HG03439 (cell line): ENCODE results near the gene NR2F6.

Experiments used
- ATAC-seq: cut with Tn5 transposase; IDR thresholded peaks from one replicate; pipeline ENCODE4 v1.9.1; 2021; ENCODE audit warnings: mild to moderate bottlenecking, moderate library complexity; ENCODE audit not compliant: unreplicated experiment

The NR2F6 gene

GRCh38 chr19:17240062-17240752 is 5.5 kb downstream of the NR2F6 start:
- ATAC-seq = no peak

GRCh38 chr19:17237747-17238706 is 7.7 kb downstream of the NR2F6 start:
- no peak for ATAC-seq

GRCh38 chr19:17236811-17237543 is 8.7 kb downstream of the NR2F6 start:
- ATAC-seq = no peak

- ATAC-seq = no peak
Observed at GRCh38 chr19:17235971-17236777, 9.5 kb downstream of the NR2F6 start.

GRCh38 chr19:17235300-17235970 is 10.3 kb downstream of the NR2F6 start:
- ATAC-seq = peak; percentile 60

- ATAC-seq = peak; percentile 54
Observed at GRCh38 chr19:17234911-17235299, 10.8 kb downstream of the NR2F6 start.

DNA sequence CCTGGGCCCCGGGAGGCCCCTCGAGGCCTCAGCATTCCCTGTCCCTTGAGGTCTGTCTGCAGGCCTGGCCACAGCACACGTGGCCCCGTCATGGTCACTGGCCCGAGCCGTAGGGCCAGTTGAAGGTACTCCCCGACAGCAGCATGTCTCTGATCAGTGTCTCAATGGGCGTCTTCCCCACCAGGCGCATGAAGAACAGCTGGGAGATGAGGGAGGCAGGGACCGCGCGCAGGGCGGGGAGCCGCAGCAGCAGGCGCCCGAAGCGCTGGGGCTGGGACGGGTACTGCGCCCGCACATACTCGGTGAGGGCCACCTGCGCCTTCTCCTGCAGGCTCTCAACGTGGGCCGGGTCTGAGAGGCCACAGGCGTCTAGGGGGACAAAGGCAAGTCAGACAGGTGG is 13.5 kb downstream of the NR2F6 start:
- no peak for ATAC-seq

GRCh38 chr19:17229890-17230289 is 15.8 kb downstream of the NR2F6 start:
- ATAC-seq = no peak

DNA sequence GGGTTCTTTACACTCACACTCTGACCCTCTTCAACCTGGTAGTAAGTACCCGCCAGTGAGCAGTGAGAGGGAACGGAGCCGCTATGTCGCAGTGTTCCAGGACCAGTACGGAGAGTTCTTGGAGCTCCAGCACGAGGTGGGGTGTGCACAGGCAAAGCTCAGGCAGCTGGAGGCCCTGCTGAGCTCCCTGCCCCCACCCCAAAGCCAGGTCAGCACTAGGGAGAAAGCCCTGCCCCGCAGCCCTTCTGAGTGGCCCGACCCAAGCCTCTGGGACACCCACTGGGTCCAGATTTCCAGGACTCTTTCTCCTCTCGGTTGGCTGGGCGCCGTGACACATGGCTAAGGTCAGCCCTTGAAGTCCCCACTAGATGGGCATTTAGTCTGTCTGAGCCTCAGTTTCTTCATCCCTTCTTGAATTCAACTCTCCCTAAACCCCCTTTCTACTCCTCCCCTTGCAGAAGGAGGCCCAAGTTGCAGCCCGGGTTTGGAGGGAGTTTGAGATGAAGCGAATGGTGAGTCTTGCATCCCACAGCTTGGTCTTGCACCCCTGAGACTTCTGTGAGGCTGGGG is 17.8 kb downstream of the NR2F6 start:
- no peak for ATAC-seq

DNA sequence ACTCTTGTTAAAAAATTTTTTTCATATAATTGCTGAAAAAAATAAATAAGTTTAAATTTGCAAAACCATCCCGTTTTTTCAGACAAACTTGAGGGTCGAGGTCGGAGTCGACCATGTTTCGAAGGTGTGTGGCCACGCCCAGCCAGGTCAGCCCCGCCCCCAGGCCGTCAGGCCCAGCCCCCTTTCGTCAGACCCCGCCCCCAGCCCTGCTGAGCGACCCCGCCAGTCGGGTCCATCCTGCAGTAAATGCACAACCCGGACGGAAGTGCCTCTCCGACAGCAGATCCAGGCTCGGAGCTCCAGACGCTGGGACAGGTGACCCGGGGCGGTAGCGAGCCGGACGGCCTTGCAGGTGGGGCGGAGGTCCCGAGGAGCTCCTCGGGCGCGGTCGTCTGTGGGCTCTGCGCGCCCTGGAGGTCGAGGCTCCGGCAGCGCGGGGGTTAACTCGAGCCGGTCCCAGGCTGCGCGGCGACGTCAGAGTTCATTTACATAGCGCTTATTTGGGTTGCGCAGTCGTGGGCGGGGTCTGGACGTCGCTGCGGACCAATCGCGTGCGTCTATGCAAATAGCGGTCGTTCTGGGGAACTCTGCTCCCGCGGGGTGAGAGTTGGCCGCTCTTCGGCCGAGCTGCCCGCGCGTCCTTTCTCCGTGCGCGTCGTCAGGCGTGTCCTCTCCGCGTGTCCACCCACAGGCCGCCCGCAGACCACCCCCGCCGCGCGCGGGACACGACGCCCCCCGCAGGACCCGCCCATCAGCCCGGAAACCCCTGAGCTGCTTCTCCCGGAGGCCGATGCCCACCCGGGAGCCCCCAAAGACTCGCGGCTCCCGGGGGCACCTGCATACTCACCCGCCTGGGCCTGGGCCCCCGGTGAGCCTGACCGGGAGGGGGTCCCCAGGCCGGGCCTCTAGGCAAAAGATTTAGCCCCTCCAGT is 19.5 kb downstream of the NR2F6 start, which contains the start of gene OCEL1:
Gene OCEL1 (plus strand): TSS at position 225 of the 932 bp plus-strand sequence. CDS start 22 bp downstream, at position 247.
- peak; percentile 90 for ATAC-seq

DNA sequence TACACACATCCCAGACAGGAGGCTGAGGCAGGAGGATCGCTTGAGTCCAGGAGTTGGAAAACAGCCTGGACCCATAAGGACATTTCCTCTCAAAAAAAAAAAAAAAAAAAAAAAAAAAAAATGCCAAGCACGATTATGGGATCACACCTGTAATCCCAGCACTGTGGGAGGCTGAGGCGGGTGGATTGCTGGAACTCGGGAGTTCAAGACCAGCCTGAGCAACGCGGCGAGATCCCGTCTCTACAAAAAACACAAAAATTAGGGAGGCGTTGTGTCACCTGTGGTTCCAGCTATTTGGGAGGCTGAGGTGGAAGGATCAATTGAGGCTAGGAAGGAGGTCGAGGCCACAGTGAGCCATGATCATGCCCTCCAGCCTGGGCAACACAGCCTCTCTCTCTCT is 20.7 kb downstream of the NR2F6 start:
- no peak for ATAC-seq

DNA sequence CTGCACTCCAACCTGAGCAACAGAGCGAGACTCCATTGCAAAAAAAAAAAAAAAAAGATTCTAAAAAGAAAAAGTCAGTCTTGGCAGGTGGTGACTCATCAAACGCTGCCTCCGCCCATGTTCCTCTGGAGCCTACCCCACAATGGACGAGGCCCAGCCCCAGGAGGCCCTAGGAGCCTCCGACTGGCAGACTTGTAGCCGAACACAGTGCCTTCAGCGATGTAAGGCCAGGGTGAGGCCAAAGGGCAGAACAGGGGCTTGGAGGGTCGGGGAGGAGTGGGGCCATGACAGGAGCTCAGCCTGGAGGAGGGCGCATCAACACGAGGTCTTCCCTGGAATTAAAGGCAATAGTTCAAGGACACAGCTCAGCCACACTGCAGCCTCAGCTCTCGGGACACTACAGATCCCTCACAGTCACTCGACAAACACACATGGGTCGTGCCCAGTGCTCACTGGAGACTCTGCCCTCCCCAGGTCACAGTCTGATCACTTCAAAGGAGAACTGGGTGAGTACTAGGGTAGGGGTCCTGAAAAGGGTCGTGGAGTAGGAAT is 25.4 kb downstream of the NR2F6 start:
- ATAC-seq = no peak

DNA sequence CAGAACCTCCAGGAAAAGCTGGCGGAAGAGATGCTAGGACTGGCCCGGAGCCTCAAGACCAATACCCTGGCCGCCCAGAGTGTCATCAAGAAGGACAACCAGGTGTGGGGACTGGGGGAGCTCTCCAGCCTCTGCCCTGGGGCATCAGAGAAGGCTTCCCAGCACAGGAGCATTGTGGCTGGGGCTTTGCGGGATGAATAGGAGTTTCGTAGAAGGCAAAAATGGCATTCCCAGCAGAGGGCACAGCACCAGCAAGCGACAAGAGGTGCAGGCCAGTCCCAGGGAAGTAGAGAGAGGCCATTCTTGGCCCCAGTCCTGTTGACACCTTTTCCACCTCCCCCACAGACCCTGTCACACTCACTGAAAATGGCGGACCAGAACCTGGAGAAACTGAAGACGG is 26.4 kb downstream of the NR2F6 start:
- no peak for ATAC-seq

DNA sequence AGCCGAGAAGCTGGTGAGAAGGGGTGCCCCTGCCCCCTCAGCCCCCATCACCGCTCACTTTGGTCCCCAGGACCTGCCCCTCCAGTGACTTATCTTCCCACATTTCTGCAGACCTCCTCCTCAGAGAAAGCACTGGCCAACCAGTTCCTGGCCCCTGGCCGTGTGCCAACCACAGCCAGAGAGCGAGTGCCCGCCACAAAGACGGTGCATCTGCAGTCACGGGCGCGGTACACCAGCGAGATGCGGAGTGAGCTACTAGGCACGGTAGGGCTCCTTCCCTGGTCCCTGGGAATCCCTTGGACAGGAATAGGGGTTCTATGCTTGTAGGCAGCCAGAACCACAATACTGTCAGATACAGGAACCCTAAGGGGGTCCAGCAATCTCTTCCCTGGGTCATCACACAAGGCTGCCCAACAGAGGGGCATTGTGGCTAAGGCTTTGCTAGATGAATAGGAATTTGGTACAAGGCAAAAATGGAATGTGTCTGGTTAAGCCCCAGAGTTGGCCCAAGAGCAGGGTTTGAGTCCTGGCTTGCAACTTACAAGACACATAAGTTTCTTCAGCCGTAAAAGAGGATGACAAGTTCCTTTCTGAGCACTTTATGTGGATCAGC is 29.6 kb downstream of the NR2F6 start:
- no peak for ATAC-seq

DNA sequence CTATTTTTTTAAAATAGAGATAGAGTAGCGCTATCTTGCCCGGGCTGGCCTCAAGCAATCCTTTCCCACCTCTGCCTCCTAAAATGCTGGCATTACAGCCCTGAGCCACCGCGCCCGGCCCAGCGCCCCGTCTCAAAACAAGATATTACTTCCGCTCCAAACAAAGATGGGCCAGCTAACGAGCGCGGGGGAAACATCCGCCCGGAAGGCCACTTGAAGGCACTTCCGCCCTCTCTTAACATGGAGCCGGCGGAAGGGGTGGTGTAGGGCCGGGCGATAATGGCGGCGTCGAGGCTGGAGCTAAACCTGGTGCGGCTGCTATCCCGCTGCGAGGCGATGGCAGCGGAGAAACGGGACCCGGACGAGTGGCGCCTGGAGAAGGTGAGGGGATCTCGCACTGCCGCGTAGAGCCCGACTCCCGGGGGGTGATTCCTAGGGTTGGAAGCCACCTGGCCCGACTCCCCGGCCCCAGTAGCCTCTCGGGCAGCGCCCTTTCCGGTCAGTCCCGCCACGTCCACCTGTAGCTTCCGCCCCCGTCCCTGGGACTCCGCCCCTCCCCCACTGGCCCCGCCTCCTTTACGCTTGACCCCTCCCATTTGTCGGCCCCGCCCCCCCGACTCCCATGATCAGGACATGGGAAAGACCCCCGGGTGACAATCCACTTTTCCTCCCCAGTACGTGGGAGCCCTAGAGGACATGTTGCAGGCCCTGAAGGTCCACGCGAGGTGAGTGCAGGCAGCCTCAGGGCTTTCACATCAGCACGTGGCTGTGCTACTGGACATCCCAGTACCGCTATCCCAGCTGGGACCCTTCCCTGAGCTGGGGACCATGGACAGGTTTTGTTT is 30.4 kb downstream of the NR2F6 start, which contains the start of gene USE1:
Gene USE1 (plus strand): TSS at position 231 of the 845 bp plus-strand sequence. CDS start 49 bp downstream, at position 280.
- peak; percentile 70 for ATAC-seq

DNA sequence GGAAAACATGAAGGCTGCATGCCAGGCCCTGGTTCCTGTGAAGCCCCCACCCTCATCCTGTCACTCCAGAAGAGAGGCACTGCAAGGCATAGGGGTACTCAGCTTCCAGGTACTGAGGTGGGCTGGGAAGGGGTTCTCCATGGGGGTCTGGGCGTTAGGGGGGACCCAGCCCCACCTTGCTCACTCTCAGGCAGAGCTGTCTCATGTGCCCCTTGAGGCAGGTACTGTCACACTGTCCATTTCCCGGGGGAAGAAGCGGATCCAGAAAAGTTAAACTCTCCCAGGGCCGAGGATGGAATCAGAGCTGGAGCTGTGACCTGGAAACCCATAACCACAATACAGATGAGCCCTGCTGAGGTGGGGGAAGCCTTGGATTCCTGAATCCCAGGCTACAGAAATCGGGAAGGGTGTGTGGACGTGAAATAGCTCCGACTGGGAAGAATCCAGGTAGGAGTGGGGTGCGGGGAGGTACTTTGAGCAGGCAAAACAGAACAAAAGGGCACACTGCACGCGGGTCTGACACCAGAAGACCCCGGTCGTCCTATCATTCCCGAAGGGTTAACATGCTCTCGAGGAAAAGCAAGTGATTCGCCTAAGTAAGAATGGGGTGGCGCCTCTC is 31.1 kb downstream of the NR2F6 start:
- ATAC-seq = no peak
